ENCODE results near the gene RGS10.
"Not testable (repeated sequence)": the region's sequence is repeated elsewhere in the genome, so short reads cannot be mapped to it uniquely, and the experiment has no call there.

Gene RGS10

DNA sequence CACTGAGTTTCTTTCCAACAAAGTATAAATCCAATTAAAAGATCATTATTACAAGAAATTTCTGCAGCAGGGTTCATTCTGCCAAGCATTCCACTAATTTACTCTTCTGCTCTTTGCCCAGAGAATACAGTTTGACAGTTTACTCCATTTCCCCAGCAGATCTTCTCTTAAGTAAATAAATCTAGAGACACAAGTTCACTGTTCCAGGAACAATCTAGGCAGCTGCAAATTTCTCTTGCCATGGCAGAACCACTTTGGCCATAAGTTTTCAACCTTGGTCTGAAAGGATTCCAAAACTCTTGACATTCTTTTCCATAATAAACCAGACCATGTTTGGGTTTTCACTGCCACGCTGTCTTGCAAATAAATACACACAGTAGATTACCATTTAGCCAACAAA, 11.5 kb downstream of the RGS10 start:
- TF ChIP-seq, protein P1, sequence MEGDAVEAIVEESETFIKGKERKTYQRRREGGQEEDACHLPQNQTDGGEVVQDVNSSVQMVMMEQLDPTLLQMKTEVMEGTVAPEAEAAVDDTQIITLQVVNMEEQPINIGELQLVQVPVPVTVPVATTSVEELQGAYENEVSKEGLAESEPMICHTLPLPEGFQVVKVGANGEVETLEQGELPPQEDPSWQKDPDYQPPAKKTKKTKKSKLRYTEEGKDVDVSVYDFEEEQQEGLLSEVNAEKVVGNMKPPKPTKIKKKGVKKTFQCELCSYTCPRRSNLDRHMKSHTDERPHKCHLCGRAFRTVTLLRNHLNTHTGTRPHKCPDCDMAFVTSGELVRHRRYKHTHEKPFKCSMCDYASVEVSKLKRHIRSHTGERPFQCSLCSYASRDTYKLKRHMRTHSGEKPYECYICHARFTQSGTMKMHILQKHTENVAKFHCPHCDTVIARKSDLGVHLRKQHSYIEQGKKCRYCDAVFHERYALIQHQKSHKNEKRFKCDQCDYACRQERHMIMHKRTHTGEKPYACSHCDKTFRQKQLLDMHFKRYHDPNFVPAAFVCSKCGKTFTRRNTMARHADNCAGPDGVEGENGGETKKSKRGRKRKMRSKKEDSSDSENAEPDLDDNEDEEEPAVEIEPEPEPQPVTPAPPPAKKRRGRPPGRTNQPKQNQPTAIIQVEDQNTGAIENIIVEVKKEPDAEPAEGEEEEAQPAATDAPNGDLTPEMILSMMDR (IDR thresholded peaks at IDR 0.05), result no peak
- Histone ChIP-seq H3K27me3 (no peaks in the 10 kb centered on the region), H3K27ac (no peak overlapping the region), H3K36me3 (no peaks in the 10 kb centered on the region), H3K4me1 (peaks cover 0 to 2% (median 0%) of the 10 kb centered on the region in 4 donors), H3K9me3 (no peaks in the 10 kb centered on the region), H3K4me3 (no peak overlapping the region)
- intact Hi-C loops (cut with DNase I; ENCODE audit: low total_unique reads), result no loop called here
- DNase-seq, result no peak

DNA sequence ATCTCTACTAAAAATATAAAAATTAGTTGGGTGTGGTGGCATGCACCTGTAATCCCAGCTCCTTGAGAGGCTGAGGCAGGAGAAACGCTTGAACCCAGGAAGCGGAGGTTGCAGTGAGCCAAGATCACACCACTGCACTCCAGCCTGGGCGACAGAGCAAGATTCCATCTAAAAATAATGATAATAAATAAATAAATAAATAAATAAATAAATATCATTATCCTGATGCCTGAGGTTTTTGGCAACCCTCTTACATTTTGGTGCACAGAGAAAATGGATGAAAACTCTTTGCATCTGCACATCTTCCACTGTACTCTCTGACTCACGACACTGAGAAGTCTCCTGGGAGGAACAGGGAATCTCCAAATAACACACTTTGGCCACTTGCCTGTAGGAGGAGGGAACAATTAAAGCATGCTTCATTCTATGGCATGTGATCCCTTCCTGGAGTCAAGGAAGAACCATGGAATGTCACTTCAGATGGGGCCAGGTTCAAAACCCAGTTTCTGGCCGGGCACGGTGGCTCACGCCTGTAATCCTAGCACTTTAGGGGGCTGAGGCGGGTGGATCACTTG, 13.8 kb downstream of the RGS10 start:
- H3K4me3 ChIP-seq; H3K9me3 ChIP-seq; H3K36me3 ChIP-seq; H3K27ac ChIP-seq; H3K4me1 ChIP-seq; H3K27me3 ChIP-seq; intact Hi-C loops (cut with DNase I; ENCODE audit: low total_unique reads): not testable (repeated sequence)
- DNase-seq, result peak in 1 of 2 donors; percentile 16

DNA sequence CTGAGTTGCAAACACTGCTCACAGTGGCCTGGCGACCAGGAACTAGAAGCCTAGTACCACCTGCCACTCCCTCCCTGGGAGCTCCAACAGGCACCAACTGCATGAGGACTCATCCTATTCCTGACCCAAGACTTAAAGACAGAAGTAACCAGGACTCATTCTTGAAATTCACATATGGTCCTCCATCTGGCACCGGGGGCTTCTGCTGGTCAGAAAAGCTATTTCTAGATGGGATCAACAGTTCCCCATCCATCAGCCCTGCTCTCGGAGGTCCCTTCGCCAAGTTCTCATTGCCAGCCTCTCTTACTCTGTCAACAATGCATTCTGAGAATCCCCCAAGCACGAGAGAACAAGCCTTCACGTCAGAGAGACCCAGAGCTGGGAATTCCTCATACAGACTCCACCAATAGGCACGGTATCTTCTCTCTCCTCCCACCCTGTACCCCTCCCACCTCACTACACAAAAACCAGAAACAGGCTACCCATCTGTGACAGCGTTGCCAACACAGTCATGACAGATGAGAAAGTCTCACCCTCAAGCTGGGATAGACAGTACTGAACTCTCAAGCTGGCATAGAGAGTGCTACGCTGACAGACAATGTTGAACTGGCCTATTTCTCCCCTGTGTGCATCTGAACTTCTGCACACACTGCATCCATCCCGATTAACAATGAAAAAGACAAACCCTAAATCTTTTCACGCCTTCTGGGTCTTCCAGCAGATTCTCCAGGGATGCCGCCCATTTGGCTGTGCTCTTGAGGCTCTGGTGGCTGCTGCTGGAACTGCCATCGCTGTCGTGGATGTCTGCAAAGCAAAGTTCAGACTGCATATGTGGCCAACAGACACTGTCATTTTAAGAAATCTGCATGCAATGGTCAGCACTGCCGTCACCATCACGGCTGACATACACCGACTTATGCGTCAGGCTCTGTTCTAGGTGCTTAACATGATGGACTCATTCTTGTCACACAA, 15.6 kb downstream of the RGS10 start:
- peak in 1 of 2 donors; percentile 34 for DNase-seq
- H3K4me1 ChIP-seq, result peaks cover 0 to 2% (median 0%) of the 10 kb centered on the region in 4 donors
- H3K9me3 ChIP-seq, result no peaks in the 10 kb centered on the region
- H3K4me3 ChIP-seq, result no peak overlapping the region
- intact Hi-C loops (cut with DNase I; ENCODE audit: low total_unique reads), result no loop called here
- no peak overlapping the region for H3K27ac ChIP-seq
- H3K27me3 ChIP-seq, result no peaks in the 10 kb centered on the region
- TF ChIP-seq, protein P1 (IDR thresholded peaks at IDR 0.05), result no peak
- no peaks in the 10 kb centered on the region for H3K36me3 ChIP-seq

DNA sequence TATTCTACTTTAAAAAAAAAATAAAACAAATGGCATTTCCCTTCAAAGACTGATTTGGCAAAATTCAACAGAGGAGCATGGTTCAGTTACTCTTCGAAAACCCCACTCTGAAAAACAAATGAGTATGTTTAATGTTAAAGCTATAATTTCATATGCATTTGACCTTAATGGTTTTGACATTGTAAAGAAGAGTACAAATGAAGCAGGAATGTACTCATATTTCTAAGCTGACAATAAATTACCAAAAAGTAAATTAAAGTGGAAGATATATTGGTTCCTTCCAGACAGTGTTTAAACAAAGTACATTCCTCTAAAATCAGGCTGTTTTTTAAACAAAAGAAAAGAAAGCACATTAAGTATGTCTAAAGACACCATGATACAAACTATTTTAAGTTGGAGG, 16.4 kb downstream of the RGS10 start:
- H3K27ac ChIP-seq, result no peak overlapping the region
- no peak overlapping the region for H3K4me3 ChIP-seq
- no peaks in the 10 kb centered on the region for H3K9me3 ChIP-seq
- H3K27me3 ChIP-seq, result no peaks in the 10 kb centered on the region
- TF ChIP-seq, protein P1 (IDR thresholded peaks at IDR 0.05), result no peak
- no peak for DNase-seq
- H3K4me1 ChIP-seq, result peaks cover 0 to 1% (median 0%) of the 10 kb centered on the region in 4 donors
- no peaks in the 10 kb centered on the region for H3K36me3 ChIP-seq
- intact Hi-C loops (cut with DNase I; ENCODE audit: low total_unique reads), result no loop called here

DNA sequence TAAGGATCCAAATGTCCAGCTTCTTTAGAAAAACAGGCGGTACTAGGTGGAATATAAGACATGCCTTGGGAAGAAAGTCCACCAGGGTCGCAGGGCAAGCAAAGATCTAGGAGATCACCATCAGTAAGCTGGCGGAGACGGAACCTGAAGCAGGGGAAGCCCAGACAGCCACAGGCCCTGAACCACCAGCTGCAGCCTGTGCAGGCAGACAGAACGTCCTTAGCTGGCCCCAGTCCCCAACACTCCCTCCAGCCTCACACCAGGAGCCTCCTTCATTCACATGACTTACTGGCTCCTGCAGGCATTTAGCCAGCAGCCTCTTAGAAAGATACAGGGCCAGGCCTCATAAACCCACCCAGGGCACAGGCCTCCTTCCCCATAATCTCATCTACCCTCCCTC, 17.4 kb downstream of the RGS10 start:
- intact Hi-C loops (cut with DNase I; ENCODE audit: low total_unique reads), result no loop called here
- peak in 1 of 2 donors; percentile 33 for DNase-seq

More for the DNA sequence above, 17.4 kb downstream of the RGS10 start:
- H3K4me1 ChIP-seq, result no peaks in the 10 kb centered on the region
- no peak overlapping the region for H3K27ac ChIP-seq
- no peaks in the 10 kb centered on the region for H3K27me3 ChIP-seq
- no peaks in the 10 kb centered on the region for H3K36me3 ChIP-seq
- H3K9me3 ChIP-seq, result no peaks in the 10 kb centered on the region
- TF ChIP-seq, protein P1 (IDR thresholded peaks at IDR 0.05), result no peak
- no peak overlapping the region for H3K4me3 ChIP-seq

Data from tibial artery (tissue), 4 donors.